ENCODE results near the gene VWA5B1.
A peak's percentile ranks its signal among the peaks of the same experiment; 100 is the strongest.

Gene VWA5B1

DNA sequence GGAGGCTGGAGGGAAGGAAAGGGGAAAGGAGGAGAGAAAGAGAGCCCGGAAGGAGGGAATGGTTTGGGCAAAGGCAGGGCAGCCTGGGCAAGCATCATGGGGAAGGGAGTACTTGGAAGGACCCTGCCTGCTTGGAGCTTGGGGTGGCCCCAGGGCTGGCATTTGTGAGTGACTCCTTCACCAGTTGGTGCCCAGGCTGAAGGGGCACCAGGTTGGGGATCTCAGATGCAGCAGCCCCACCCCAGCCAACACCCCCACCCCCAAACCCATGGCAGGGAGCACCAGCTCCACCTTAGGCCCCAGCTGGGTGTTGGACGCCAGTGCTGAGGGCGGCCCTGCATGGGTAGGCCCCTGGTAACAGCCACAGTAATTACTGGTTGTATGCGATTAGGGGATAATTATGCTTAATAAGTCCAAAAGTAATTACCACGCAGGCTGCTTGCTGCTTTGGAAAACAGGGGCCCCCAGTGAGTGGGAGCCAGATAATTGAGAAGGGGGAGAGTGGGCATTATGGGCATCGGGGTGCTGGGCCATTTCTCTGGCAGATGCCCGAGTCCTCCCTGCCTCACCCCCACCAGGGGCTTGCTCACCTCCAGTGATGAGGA is 78.3 kb downstream of the VWA5B1 start:
- no peak for DNase-seq

DNA sequence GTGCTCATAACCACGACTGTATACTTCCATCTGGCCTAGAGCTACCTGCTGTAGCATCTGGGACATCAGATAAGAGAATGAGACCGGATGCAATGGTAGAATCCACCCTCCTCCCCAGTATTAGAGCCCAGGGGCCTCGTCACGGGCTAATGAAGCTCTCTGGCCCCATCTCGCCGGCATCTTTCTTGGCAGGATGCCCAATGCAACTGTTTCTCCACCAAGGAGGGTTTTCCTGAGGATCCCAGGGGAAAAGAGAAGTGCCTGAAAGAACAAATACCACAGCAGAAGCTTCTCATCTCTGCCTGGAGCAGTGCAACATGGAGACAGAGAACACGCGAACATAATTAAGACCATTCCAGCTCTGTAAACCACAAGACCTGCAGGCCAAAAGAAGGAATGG is 80.0 kb downstream of the VWA5B1 start:
- no peak for DNase-seq

DNA sequence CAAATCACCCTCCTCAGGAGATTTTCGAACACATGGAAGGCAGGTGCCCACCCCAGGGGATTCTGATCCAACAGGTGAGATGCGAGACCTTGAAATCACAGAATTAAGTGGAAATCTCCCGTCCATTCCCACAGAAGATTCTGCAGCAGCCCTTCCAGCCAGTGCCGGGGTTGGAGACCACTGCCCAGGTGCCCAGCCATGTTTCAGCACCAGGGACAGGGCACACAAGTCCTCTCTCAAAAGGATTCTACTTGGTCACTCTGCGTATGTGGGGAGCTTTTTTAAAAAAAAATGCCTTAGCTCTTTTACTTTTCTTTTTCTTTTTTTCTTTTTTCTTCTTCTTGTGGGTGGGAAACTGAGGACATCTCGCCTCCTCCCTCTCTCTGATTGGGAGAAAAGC is 80.7 kb downstream of the VWA5B1 start:
- DNase-seq, result no peak

DNA sequence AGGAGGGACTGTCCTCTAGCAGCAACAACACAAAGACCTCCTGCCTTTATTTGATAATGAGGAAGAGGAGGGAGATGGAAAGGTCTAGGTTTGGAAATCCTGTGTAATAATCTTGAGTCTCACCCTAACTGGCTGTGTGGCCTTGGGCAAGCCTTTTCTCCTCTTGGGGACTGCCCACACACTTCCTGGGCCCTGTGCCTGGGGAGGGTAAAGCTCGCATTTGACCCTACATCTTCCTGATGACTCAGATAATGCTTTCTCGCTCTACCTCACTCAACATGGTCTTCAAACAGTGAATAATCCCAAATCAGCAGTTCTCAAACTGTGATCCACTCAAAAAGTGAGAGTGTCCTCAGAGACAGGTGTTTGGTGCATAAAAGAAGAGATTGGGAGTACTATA is 81.2 kb downstream of the VWA5B1 start:
- peak; percentile 44 for DNase-seq

DNA sequence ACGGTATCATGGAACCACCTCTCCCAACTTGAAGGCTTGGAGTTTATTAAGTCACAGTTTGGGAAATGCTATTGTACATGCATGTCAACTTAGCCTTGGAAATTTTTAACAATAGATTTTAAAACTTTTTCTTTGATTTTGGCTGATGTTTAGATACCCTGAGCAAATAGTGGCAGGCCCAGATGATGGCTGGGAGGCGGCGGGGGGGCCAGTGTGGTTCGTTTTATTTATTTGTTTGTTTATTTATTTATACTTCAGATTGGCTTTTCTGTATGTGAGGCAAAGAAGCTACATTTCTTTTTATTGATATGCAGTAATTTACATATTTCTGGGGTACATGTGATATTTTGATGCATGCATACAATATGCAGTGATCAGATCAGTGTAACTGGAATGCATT is 82.0 kb downstream of the VWA5B1 start:
- no peak for DNase-seq

DNA sequence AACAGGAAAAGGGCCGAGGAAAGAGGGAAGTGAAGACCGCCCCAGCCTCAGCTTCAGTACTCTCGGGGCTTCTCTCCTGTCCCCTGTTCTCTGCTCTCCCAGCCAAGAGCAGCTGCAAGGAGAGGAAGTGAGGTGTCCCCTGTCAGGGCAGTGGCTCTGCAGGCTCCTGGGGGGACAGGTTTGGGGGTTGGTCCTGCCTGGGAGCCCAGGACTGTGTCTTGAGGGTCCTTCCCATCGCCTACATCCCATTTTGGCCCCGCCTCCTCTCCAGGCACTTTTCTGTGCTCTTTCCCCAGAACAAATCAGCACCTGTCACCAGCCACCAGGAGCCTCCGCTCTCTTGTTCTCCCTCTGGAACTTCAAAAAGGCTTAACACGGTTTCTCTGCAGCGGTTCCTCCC is 82.6 kb downstream of the VWA5B1 start:
- no peak for DNase-seq

DNA sequence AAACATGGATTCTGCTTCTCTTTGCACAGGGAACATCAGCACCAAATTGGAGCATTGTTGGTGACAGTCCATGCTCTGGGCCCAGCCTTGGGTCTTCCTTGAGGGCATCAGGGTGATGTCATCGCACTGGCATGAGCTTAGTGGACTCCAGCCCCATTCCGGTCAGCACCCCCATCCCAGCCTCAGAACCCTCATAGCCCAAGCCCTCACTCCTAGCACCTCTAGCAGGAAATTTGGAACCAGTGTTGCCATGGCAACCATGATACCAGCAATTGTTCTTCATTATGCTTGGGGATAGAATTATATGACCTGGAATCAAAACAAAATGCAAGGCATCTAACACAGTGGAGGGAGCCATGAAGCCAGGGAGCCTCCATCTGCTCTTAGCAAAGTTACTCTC is 83.1 kb downstream of the VWA5B1 start:
- DNase-seq, result no peak

DNA sequence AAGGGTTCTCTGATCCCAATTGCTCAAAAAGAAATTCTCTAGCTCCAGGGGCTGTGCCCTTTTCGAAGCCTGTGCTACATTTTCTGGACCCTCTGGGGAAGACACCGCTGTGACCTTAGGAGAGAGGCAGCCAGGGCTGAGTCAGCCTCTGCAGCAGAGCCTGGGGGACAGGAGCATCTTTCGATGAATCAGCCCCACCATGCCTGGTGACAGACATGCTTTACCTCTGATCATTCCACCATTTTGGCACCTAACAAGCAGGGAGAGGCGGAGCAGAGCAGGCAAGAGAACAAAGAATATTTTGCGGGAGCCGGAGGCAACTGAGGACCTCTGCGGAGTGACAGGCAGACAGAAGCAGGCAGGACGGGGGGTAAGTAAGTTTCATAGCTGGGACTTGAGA is 84.9 kb downstream of the VWA5B1 start:
- DNase-seq, result no peak

DNA sequence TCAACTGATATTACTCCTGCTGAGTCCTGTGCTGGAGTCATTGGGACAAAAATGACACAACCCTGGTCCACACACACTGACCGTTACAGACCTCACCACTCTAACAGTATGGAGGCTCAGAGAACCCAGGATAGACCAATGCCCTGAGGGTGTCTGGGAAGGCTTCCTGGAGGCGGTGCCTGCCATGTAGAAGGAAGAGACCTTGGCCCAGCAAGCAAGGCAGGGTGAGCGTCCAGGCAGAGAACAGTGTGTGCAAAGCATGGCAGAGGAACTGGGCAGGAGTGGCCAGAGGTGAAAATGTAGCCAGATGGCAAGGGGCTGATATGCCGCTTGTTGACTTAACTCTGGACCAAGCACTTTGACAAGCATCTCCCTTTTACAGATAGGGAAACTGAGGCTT is 85.5 kb downstream of the VWA5B1 start:
- no peak for DNase-seq

DNA sequence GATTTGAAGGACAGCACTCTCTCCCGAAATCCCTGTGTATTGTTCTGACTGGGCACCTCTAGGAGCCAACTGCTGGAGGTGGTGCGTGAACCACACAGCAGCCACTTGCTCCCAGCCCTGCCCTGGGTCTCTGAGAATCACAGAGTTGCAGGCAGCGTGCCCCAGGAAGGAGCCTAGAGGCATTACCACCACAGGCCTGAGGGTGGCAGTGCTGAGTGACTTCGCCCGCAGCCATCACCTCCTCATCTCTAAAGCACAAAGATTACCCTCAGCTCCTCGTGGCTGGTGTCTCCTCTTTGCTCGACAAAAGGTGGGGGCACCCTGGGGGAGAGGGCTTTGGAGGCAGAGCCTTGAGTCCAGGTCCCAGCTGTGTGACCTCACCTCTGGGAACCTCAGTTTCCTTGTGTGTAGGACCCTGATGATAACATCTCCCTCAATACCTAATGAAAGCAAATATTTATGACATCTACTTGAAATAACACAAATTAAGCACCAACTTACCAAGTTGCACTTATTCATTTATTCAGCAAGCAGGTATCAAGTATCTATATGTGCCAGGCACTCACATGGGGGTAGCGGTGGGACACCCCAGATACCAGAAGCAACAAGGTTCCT is 86.3 kb downstream of the VWA5B1 start:
- peak; percentile 66 for DNase-seq

DNA sequence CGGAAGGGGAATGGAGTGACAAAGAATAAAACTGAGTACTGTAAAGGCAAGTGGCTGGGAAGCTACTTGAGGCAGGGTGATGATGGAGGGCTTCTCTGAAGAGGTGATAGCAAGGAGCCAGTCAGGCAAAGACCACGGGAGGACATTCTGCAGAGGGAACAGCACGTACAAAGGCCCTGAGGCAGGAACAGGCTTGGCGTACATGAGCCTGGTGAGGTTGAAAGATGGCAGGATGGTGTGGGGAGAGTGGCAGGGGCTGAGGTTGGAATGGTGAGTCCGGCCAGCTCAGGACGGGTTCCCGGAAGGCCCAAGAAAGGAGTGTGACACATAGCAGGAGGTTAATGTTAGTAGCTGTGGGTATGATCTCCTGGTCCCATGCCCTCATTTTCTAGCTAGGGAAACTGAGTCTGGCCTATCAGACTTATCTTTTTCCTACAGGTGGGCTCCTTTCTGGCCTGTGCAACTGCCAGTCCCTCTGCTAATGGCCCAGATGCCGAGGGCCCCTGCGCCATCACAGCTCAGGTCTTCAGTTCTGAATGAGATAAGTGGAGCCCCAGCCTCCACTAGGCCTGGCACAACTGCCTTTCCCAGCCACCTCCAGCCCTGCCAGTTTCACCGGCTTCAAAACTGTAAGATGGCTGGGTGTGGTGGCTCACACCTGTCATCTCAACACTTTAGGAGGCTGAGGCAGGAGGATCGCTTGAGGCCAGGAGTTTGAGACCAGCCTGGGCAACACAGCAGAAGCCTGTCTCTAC is 87.0 kb downstream of the VWA5B1 start:
- no peak for DNase-seq

DNA sequence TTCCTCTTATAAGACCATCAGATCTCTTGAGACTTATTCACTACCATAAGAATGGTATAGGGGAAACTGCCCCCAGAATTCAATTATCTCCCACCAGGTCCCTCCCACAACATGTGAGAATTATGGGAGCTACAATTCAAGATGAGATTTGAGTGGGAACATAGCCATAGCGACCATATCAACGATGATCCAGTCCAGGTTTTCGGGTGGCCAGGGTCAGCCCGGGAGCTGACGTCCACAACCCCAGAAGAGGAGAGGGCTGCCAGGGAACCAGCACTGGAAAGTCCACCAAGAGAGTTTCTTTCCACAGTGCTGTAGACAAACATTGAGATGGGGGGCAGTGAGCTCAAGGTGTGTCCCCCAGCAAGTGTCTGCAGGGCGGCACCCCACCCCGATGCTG is 88.4 kb downstream of the VWA5B1 start:
- no peak for DNase-seq

DNA sequence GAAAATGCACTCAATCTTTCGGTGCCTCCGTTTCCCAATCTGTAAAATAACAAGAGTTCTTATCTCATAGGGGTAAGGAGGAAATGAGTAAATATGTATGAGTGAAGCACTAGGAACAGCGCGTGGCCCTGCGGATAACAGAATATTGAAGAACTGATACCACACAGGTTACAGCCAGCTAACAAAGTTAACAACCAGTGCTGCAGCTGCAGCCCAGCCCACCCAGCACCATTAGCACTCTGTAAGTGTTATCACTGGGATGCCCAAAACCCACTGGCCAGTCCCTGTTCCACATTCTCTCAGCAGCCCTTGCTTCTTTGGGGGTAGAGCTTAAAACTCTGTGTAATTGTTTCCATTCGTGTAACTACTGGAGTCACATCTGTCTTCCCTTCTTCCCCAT is 89.5 kb downstream of the VWA5B1 start:
- no peak for DNase-seq

DNA sequence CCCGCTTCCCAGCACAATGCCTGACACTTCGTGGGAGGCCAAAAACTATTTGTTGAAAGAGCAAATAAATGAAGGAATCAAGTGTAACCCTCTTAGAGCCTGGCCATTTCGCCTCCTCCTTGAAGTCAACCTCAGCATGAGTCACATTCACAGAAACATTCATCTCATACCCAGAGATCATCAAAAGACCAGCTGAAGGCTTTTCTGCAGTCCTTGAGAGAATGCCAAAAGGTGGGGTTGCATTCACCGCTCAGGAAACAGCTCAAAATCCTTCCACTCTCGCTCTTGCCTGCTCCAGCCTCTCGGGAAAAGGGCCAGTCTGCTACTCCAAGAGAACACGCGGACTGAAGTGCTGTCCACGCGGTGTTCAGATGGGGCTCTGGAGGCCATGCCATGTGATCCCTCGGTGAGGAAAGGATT is 90.0 kb downstream of the VWA5B1 start:
- DNase-seq, result peak; percentile 31

DNA sequence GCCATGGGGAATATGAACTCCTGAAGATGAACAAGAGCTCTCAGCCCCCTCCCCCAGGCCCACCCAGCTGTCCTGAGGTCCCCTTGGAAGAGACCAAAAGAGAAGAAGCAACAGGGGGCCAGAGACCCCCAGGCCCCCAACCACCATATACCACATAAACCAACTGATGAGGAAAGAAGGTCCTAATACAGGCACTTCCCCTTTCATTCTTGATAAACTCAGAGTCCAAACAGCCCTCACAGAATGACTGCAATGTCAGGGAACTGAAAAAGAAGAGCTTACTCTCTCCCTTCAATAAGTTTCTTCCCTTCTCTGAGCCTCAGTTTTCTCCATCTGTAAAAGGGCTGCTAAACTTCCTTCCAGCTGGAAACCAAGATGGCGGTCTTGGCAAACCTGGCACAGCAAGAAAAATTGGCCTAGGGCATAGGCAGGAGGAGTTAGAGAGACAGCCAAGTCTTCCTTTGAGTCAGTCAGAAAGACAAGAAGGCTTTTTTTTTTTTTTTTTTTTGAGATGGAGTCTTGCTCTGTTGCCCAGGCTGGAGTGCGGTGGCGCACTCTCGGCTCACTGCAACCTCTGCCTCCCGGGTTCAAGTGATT is 90.5 kb downstream of the VWA5B1 start:
- no peak for DNase-seq

DNA sequence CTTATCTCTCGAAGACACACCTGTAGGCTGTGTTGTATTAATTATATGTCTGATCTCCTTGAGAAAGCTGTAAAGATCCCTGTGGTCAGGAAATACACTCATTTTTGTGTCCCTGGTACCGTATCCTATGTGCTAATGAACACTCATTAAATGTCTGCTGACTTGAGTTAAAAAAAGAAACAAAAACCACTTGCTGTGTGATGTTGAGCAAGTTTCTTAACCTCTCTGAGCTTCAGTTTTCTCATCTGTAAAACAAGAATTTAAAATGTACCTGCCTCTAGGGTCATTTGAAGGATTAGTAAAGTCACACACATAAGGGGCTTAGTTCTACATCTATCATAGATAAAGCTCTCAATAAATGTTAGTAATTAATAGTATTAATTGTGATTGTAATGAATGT is 91.3 kb downstream of the VWA5B1 start:
- no peak for DNase-seq

DNA sequence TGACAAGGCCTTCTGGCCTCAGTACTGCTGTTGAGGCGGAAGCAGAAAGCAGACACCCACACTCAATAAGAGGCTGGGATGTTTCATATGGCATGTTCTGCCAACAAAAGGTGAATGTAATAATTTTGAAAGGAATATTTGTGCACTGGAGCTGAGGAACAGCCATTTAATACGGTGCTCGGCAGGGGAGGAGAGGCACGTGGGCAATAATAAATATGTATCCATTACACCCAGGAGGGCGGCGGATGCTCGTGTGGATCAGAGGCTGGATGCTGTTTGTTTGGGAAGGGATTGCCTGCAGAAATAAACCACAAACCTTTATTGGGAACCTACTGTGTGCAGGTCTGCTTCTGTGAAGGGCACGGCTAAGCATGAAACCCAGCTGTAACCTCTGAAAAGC is 92.0 kb downstream of the VWA5B1 start:
- DNase-seq, result no peak

DNA sequence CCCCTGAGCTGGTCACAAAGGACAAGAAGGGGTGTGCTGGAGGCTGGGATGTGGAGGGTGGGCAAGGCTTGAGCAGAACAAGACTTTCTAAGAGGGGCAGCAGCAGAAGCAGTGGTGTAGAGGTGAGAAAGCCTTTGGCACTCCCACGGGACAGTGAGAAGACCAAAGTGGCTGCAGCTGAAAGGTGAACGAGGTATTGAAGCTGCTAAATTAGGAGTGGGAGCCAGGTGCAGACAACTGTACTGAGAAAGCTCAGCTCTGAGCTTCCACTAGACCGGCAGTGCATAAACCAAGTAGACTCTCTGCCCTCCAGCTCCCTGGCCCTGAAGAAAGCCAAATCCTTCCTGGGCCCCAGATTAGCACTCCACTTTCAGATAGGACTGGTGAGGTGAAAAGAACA is 93.0 kb downstream of the VWA5B1 start:
- no peak for DNase-seq

DNA sequence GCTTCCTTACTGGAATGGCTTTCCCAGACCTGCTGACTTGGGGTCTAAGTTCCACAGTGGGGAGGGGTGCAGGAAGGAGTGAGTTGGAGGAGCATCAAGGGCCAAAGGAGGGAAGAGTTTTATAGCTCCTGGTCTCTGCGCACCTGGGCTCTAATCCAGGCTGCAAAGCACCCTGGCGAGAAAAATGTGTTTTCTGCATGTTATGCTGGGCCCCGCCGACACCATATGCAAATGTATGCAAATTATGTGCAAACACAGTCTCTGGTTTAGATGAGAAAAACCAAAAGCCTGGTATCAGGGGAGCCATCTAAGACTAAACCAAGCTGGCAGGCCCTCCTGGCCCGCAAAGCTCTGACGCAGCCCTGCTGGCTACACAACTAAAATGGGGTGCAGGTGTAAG is 95.0 kb downstream of the VWA5B1 start:
- DNase-seq, result no peak

DNA sequence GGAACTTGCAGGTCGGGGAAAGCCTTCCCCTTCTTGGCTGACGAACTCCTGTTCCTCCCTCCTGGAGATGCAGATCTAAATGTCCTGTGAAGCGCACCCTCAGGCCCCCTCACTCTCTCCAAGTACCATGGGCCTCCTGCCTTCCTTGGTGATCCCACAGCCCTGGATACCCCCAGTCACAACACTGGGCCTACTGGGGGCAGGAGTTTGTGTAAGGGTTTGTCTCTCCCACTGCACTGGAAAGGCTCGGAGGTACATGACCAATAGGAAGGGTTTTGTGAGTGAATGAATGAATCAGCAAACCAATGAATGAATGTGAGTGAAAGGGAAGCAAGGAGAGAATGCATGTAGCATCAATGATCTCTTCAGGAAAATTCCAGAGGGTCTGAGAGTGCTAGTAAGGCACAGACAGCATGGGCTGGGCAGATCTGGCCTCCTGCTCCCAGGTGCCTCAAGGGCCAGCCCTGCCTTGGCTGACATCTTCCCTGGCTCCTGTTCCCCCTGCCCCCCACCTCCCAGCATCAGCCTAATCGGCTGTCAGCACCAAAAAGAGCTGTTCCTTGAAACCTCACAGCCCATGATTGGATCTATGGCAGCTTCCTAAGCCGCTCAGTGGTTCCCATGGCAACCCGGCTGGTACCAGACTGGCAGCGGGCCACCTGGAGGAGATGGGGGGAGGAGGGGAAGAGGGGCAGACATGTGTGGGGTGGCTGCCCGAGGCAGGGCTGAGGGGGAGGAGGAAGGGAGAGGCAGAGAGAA is 95.8 kb downstream of the VWA5B1 start:
- DNase-seq, result no peak

DNA sequence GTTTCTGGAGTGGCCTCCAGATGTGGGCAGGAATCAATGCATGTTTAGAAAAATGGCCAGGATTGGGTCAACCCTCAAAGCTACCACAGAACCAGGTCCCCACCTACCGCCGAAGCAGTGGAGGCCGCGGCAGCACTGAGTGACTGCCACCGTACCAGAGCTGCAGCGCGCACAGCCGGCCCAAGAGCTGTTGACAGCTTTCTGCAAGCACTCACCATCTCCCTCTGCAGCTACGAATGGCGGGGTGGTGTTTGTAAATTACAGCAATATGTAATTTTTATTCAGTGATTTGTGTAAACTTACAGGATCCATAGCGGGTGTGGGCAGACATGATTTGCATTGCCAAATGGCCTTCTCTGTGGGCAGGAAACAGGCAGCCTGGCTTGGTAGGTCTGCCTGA is 98.9 kb downstream of the VWA5B1 start:
- no peak for DNase-seq

DNA sequence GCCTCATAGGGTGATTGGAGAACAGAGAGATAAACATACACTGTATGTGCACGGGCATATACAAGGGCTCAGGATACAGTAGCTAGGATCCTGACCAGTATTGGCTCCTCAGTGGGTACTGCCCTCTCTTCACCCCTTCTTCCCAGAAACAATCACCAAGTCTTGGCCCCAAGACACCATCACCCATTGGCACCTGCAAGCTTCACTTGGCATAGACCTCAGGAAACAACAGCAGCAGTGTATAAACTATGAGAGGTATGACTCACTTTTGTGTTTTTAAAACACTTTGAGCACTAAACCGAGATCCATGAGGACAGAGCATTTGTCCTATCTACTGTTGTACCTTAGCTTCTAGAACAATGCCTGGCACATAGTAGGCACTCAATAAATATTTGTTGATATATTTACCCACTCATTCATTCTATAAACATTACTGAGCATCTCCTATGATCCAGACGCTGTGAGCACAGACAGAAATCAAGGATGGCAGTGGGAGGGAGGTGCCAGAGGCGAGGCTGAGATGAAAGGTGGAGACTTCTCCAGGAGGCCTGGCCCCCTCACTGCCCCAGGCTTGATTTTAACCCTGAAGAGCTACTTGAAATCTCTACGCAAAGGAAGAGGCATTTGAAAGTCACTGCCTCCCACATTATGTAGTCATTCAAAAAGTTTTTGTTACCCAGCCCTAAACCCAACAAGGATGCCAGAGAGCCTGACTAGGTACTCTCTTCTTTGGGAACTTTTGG is 100.1 kb downstream of the VWA5B1 start:
- DNase-seq, result no peak

DNA sequence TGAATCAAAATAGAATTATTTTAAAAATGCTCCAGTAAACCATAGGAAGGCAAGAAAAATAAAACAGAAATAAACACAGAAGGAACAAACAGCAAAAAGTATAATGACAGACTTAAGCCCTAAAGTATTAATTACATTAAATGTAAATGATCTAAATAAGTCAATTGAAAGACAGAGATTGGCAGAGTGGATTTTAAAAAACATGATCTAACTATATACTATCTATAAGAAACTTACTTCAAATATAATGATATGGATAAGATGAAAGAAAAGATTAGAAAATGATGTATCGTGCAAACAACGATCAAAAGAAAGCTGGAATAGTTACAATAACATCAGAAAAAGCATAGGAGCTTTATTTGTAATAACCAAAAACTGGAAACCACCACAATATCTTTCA is 104.6 kb downstream of the VWA5B1 start:
- no peak for DNase-seq
